Keratinocyte (primary cell): ENCODE data around the gene RFC2.

ENCODE experiments used
- EZH2 ChIP-seq: IDR thresholded peaks from one replicate; pipeline ENCODE4 v1.6.1; 2012; ENCODE audit warnings: inconsistent platforms, mild to moderate bottlenecking, low read length, moderate library complexity
- TF ChIP-seq, protein P1 (sequence below), 3 experiments: IDR thresholded peaks in 1 of 3; conservative IDR thresholded peaks in 1 of 3; optimal IDR thresholded peaks in 1 of 3; 2 replicates in 2 of 3; 3 replicates in 1 of 3; pipeline versions ENCODE3 to v1.5.1; 2011; ENCODE audit warnings: low read length in 3 of 3, mild to moderate bottlenecking in 3 of 3, moderate library complexity in 2 of 3, control low read depth in 1 of 3, inconsistent platforms in 1 of 3; ENCODE audit not compliant: insufficient read depth in 2 of 3; ENCODE audit errors: extremely low read depth in 1 of 3

DNA sequence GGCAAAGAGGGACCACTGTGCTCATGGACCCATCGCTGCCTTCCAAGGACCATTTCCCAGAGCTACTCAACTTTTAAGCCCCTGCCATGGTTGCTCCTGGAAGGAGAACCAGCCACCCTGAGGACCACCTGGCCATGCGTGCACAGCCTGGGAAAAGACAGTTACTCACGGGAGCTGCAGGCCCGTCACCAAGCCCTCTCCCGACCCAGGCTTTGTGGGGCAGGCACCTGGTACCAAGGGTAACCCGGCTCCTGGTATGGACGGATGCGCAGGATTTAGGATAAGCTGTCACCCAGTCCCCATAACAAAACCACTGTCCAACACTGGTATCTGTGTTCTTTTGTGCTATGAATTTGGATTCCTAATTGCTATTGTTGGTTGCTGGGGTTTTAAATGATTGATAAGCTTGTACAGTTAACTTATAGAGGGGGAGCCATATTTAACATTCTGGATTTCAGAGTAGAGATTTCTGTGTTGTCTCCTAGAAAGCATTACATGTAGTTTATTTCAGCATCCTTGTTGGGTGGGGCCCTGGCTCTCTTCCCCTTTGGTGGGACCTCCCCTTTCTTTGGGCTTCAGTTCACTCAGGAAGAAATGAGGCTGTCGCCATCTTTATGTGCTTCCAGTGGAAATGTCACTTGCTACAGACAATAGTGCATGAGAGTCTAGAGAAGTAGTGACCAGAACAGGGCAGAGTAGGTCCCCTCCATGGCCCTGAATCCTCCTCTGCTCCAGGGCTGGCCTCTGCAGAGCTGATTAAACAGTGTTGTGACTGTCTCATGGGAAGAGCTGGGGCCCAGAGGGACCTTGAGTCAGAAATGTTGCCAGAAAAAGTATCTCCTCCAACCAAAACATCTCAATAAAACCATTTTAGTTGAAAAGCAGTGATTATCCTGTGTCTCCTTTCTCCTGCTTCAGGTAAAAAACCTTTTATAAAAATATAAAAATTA is 25.0 kb downstream of the RFC2 start:
- TF ChIP-seq, protein P1, sequence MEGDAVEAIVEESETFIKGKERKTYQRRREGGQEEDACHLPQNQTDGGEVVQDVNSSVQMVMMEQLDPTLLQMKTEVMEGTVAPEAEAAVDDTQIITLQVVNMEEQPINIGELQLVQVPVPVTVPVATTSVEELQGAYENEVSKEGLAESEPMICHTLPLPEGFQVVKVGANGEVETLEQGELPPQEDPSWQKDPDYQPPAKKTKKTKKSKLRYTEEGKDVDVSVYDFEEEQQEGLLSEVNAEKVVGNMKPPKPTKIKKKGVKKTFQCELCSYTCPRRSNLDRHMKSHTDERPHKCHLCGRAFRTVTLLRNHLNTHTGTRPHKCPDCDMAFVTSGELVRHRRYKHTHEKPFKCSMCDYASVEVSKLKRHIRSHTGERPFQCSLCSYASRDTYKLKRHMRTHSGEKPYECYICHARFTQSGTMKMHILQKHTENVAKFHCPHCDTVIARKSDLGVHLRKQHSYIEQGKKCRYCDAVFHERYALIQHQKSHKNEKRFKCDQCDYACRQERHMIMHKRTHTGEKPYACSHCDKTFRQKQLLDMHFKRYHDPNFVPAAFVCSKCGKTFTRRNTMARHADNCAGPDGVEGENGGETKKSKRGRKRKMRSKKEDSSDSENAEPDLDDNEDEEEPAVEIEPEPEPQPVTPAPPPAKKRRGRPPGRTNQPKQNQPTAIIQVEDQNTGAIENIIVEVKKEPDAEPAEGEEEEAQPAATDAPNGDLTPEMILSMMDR (optimal IDR thresholded peaks at IDR 0.05 in 1 of 3, IDR thresholded peaks at IDR 0.05 in 1 of 3, conservative IDR thresholded peaks at IDR 0.05 in 1 of 3; ENCODE audit: extremely low read depth in 1 of 3, insufficient read depth in 2 of 3, low read length in 3 of 3), result no peak
- TF ChIP-seq EZH2, result no peak
